Measurements from ENCODE around the gene SCFD2.

The SCFD2 gene

DNA sequence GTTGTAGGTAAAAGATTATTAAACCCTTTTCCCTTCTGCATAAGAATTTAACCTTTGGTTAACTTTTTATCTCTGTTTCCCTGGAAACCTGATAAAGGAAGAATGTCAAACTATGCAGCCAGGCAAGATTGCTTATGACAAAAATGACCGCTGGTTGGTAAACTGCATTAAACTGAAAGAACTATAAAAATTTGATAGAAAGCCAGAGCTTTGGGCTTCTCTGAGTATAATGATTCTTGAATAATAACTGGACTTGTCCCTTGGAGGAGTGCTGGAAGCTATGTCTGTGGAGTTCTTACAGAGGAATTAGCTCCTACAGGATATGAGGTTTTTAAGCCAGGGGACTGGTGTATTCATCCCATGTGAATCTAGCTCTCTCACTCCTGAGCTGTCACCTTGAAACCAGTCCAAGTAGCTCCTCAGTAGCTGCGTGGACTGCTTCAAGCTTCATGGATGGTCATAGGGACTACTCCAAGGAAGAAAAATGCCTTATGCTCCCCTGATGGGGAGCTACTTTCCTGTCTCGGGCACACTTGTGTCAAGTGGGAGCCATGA, 451.7 kb downstream of the SCFD2 start:
- Histone ChIP-seq H3K27ac (ENCODE audit: insufficient read depth in 1 of 2, low read depth in 1 of 2, low read length in 2 of 2, poor library complexity in 1 of 2, severe bottlenecking in 2 of 2) (no peak overlapping the region), H3K4me3 (ENCODE audit: control insufficient read depth in 1 of 7, extremely low read depth in 1 of 7, insufficient read depth in 4 of 7, low read depth in 2 of 7, low read length in 6 of 7) (no peak overlapping the region), H3K27me3 (replicated peaks in 2 of 5; ENCODE audit: control insufficient read depth in 4 of 5, insufficient read depth in 5 of 5, low read length in 4 of 5) (no peaks in the 10 kb centered on the region), H3K4me1 (ENCODE audit: control extremely low read depth in 1 of 4, control insufficient read depth in 4 of 4, insufficient read depth in 4 of 4, low read length in 3 of 4) (peaks cover 0 to 2% (median 0%) of the 10 kb centered on the region in 4 experiments), H3K36me3 (ENCODE audit: control insufficient read depth in 4 of 4, insufficient read depth in 4 of 4, low read length in 3 of 4) (peaks cover 0 to 6% (median 0%) of the 10 kb centered on the region in 4 experiments), H3K9me3 (ENCODE audit: control extremely low read depth in 1 of 5, control insufficient read depth in 4 of 5, insufficient read depth in 2 of 5, low read depth in 1 of 5, low read length in 4 of 5) (no peaks in the 10 kb centered on the region)
- CTCF ChIA-PET = no interaction called here
- DNase-seq = no peak
- POLR2A ChIA-PET = interaction anchor here (0.9 kb wide), 1 partner anchor 332 kb away, joined by 3 read pairs; no protein-coding TSS in a partner anchor
- 93% methylated on average over 2 of the region's 3 CpGs for WGBS (ENCODE audit: insufficient coverage)

DNA sequence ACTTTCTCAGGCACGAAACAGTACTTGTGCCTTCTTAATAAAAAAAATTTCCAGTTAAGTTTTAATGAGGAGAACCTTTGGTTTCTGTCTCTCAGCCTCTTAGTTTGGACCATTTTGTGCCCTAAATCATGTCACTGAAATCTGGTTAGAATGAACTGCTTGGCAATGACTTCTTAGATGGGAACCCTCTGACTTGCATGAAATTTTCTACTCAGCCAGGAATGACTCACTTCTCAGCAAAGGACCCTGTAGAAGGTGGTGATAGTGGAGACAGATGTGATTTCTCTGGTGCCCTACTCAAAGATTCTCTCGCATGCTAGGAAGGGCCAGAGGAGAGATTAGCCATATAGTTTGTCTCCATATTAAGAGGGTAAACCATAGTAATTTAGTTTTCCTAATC, 453.3 kb downstream of the SCFD2 start:
- H3K27ac ChIP-seq (ENCODE audit: insufficient read depth in 1 of 2, low read depth in 1 of 2, low read length in 2 of 2, poor library complexity in 1 of 2, severe bottlenecking in 2 of 2) = no peak overlapping the region
- 100% methylated on average over 1 of the region's 2 CpGs for WGBS (ENCODE audit: insufficient coverage)
- no peak overlapping the region for H3K4me3 ChIP-seq (ENCODE audit: control insufficient read depth in 1 of 7, extremely low read depth in 1 of 7, insufficient read depth in 4 of 7, low read depth in 2 of 7, low read length in 6 of 7)
- ChIA-PET POLR2A (no interaction called here), CTCF (no interaction called here)
- H3K27me3 ChIP-seq (replicated peaks in 2 of 5; ENCODE audit: control insufficient read depth in 4 of 5, insufficient read depth in 5 of 5, low read length in 4 of 5) = no peaks in the 10 kb centered on the region
- peaks cover 0 to 5% (median 0%) of the 10 kb centered on the region in 4 experiments for H3K36me3 ChIP-seq (ENCODE audit: control insufficient read depth in 4 of 4, insufficient read depth in 4 of 4, low read length in 3 of 4)
- no peaks in the 10 kb centered on the region for H3K9me3 ChIP-seq (ENCODE audit: control extremely low read depth in 1 of 5, control insufficient read depth in 4 of 5, insufficient read depth in 2 of 5, low read depth in 1 of 5, low read length in 4 of 5)
- H3K4me1 ChIP-seq (ENCODE audit: control extremely low read depth in 1 of 4, control insufficient read depth in 4 of 4, insufficient read depth in 4 of 4, low read length in 3 of 4) = peaks cover 0 to 2% (median 0%) of the 10 kb centered on the region in 4 experiments
- peak in 2 of 3 donors; percentile 1 to 7 for DNase-seq

DNA sequence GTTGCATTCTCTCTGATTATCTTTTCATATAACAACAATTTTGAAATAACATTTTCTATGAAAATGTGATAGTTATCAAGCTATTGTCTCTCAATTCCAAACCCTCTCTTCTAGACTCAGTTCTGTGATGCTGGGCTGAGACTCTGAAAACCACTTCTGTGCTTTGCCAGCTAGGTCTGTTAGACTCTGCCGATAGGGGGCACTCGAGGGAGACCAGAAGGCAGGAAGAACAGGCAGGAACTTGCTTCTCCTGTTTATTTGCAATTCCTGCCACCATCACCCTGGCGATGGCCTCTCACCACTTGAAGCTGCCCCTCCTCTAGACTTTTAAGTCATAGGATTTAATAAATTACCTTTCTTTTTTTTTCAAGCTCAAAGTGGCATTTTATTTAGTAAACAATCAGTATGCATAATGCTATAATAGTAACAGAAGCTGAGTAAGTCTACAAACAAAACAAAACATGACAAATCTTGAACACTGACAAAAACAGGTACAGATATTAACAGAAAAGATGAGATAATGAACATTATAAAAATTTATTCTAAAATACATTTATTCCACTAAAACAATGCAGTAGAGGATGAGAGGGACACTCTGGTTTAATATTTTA, 454.1 kb downstream of the SCFD2 start:
- Histone ChIP-seq H3K4me3 (ENCODE audit: control insufficient read depth in 1 of 7, extremely low read depth in 1 of 7, insufficient read depth in 4 of 7, low read depth in 2 of 7, low read length in 6 of 7) (no peak overlapping the region), H3K27me3 (replicated peaks in 2 of 5; ENCODE audit: control insufficient read depth in 4 of 5, insufficient read depth in 5 of 5, low read length in 4 of 5) (no peaks in the 10 kb centered on the region), H3K36me3 (ENCODE audit: control insufficient read depth in 4 of 4, insufficient read depth in 4 of 4, low read length in 3 of 4) (peaks cover 0 to 4% (median 0%) of the 10 kb centered on the region in 4 experiments), H3K9me3 (ENCODE audit: control extremely low read depth in 1 of 5, control insufficient read depth in 4 of 5, insufficient read depth in 2 of 5, low read depth in 1 of 5, low read length in 4 of 5) (no peaks in the 10 kb centered on the region), H3K4me1 (ENCODE audit: control extremely low read depth in 1 of 4, control insufficient read depth in 4 of 4, insufficient read depth in 4 of 4, low read length in 3 of 4) (peaks cover 0 to 2% (median 0%) of the 10 kb centered on the region in 4 experiments), H3K27ac (ENCODE audit: insufficient read depth in 1 of 2, low read depth in 1 of 2, low read length in 2 of 2, poor library complexity in 1 of 2, severe bottlenecking in 2 of 2) (no peak overlapping the region)
- ChIA-PET CTCF (interaction anchor here (0.6 to 1.5 kb wide), 3 partner anchors 17 to 289 kb away, joined by 3 to 4 read pairs (median 3); no protein-coding TSS in a partner anchor), POLR2A (no interaction called here)
- peak; percentile 46 to 70 (median 67) for DNase-seq
- WGBS (ENCODE audit: insufficient coverage) = 0% methylated on average over 2 of the region's 3 CpGs

DNA sequence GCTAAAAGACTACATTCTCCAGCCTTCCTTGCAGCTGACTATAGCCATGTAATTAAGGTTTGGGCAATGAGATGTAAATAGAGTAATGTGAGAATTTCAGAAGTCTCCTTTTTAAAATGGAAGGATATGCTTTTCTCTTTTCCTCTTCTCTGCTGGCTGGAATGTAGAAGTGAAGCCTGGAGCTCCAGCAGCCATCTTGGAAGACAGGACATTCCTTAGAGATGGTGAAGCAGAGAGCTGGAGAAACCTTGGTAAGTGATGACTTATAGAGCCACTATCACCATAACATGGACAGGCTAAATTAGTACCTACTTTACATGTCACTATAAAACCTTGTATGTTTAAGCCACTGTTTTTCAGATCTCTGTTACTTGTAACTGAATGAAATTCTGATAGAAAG, 455.7 kb downstream of the SCFD2 start:
- CTCF ChIA-PET = interaction anchor here (1.1 kb wide), 1 partner anchor 19 kb away, joined by 3 read pairs; no protein-coding TSS in a partner anchor
- H3K4me1 ChIP-seq (ENCODE audit: control extremely low read depth in 1 of 4, control insufficient read depth in 4 of 4, insufficient read depth in 4 of 4, low read length in 3 of 4) = peaks cover 0 to 2% (median 0%) of the 10 kb centered on the region in 4 experiments

DNA sequence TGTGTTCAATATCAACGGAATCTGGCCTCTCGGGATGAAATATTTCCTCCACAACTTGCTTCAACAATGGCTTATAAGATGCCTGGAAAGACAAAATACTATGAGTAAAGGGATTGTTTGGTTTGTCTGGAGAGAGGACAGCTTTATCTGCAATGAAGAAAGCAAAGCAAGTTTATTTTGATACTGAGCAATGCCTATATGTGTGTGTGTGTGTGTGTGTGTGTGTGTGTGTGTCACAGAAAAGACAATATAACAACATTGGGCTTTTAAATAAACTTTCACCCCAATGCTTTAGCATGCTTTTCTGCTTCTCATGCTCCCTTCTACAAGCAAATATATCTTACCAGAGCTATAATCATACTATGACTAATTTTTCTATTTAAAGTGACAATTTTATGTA, 458.4 kb downstream of the SCFD2 start:
- no peak for DNase-seq
- Histone ChIP-seq H3K27me3 (replicated peaks in 2 of 5; ENCODE audit: control insufficient read depth in 4 of 5, insufficient read depth in 5 of 5, low read length in 4 of 5) (no peaks in the 10 kb centered on the region), H3K9me3 (ENCODE audit: control extremely low read depth in 1 of 5, control insufficient read depth in 4 of 5, insufficient read depth in 2 of 5, low read depth in 1 of 5, low read length in 4 of 5) (no peaks in the 10 kb centered on the region), H3K4me3 (ENCODE audit: control insufficient read depth in 1 of 7, extremely low read depth in 1 of 7, insufficient read depth in 4 of 7, low read depth in 2 of 7, low read length in 6 of 7) (no peak overlapping the region), H3K36me3 (ENCODE audit: control insufficient read depth in 4 of 4, insufficient read depth in 4 of 4, low read length in 3 of 4) (peaks cover 0 to 8% (median 2%) of the 10 kb centered on the region in 4 experiments), H3K27ac (ENCODE audit: insufficient read depth in 1 of 2, low read depth in 1 of 2, low read length in 2 of 2, poor library complexity in 1 of 2, severe bottlenecking in 2 of 2) (no peak overlapping the region), H3K4me1 (ENCODE audit: control extremely low read depth in 1 of 4, control insufficient read depth in 4 of 4, insufficient read depth in 4 of 4, low read length in 3 of 4) (peaks cover 0 to 2% (median 0%) of the 10 kb centered on the region in 4 experiments)
- ChIA-PET POLR2A (interaction anchor here (0.6 kb wide), 1 partner anchor 18 kb away, joined by 3 read pairs; no protein-coding TSS in a partner anchor), CTCF (no interaction called here)
- 72% methylated on average over 2 of the region's 2 CpGs for WGBS (ENCODE audit: insufficient coverage)

More for the DNA sequence above, 455.7 kb downstream of the SCFD2 start:
- no peak overlapping the region for H3K4me3 ChIP-seq (ENCODE audit: control insufficient read depth in 1 of 7, extremely low read depth in 1 of 7, insufficient read depth in 4 of 7, low read depth in 2 of 7, low read length in 6 of 7)
- H3K27ac ChIP-seq (ENCODE audit: insufficient read depth in 1 of 2, low read depth in 1 of 2, low read length in 2 of 2, poor library complexity in 1 of 2, severe bottlenecking in 2 of 2) = no peak overlapping the region
- no peaks in the 10 kb centered on the region for H3K27me3 ChIP-seq (replicated peaks in 2 of 5; ENCODE audit: control insufficient read depth in 4 of 5, insufficient read depth in 5 of 5, low read length in 4 of 5)
- H3K36me3 ChIP-seq (ENCODE audit: control insufficient read depth in 4 of 4, insufficient read depth in 4 of 4, low read length in 3 of 4) = peaks cover 0 to 8% (median 0%) of the 10 kb centered on the region in 4 experiments
- POLR2A ChIA-PET = no interaction called here
- no peaks in the 10 kb centered on the region for H3K9me3 ChIP-seq (ENCODE audit: control extremely low read depth in 1 of 5, control insufficient read depth in 4 of 5, insufficient read depth in 2 of 5, low read depth in 1 of 5, low read length in 4 of 5)
- no peak for DNase-seq

DNA sequence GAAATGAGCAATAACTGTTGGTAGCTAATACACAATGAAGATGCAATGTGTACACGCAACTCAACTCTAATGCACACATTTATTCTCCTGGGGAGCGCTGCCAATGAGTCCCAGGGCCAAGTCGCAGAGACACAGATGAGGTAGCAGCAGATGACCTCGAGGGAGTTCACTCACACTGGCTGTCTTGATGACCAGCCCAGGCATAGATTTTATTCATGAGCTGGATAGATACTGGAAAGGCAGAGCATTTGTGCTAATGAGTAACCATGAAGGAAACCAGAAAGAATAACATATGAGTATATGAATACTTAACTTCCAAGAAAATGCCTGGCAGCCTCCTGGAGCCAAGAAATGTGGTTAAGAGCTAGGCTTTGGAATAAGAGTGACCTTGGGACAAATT, 461.4 kb downstream of the SCFD2 start:
- Histone ChIP-seq H3K36me3 (ENCODE audit: control insufficient read depth in 4 of 4, insufficient read depth in 4 of 4, low read length in 3 of 4) (peaks cover 0 to 20% (median 9%) of the 10 kb centered on the region in 4 experiments), H3K9me3 (ENCODE audit: control extremely low read depth in 1 of 5, control insufficient read depth in 4 of 5, insufficient read depth in 2 of 5, low read depth in 1 of 5, low read length in 4 of 5) (peaks cover 0 to 14% (median 4%) of the 10 kb centered on the region in 5 experiments), H3K27ac (ENCODE audit: insufficient read depth in 1 of 2, low read depth in 1 of 2, low read length in 2 of 2, poor library complexity in 1 of 2, severe bottlenecking in 2 of 2) (no peak overlapping the region), H3K4me1 (ENCODE audit: control extremely low read depth in 1 of 4, control insufficient read depth in 4 of 4, insufficient read depth in 4 of 4, low read length in 3 of 4) (no peaks in the 10 kb centered on the region), H3K4me3 (ENCODE audit: control insufficient read depth in 1 of 7, extremely low read depth in 1 of 7, insufficient read depth in 4 of 7, low read depth in 2 of 7, low read length in 6 of 7) (no peak overlapping the region), H3K27me3 (replicated peaks in 2 of 5; ENCODE audit: control insufficient read depth in 4 of 5, insufficient read depth in 5 of 5, low read length in 4 of 5) (no peaks in the 10 kb centered on the region)
- POLR2A ChIA-PET = no interaction called here
- DNase-seq = no peak
- CTCF ChIA-PET = no interaction called here
- 98% methylated on average over 4 of the region's 4 CpGs for WGBS (ENCODE audit: insufficient coverage)

DNA sequence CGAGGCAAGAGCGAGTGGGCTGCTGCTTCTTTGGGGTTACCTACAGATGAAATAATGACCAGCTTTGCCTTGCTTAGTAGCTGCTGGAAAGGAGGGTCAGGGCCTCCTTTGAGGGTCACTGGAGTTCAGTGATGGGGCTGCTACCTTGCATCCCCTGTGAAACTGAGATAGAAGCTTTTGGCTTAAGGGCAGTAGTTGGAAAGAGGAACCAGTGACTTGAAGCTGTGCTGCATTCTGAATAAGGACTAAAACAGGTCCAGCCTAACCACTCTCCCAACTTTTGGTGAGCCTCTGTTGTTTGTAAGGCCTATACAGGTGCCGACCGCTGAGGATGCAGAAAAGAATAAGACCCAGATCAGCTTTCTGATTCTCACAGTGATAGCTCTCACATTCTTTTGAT, 462.6 kb downstream of the SCFD2 start:
- no peak overlapping the region for H3K4me3 ChIP-seq (ENCODE audit: control insufficient read depth in 1 of 7, extremely low read depth in 1 of 7, insufficient read depth in 4 of 7, low read depth in 2 of 7, low read length in 6 of 7)
- H3K9me3 ChIP-seq (ENCODE audit: control extremely low read depth in 1 of 5, control insufficient read depth in 4 of 5, insufficient read depth in 2 of 5, low read depth in 1 of 5, low read length in 4 of 5) = peaks cover 0 to 14% (median 4%) of the 10 kb centered on the region in 5 experiments
- 100% methylated on average over 1 of the region's 4 CpGs for WGBS (ENCODE audit: insufficient coverage)
- no peaks in the 10 kb centered on the region for H3K4me1 ChIP-seq (ENCODE audit: control extremely low read depth in 1 of 4, control insufficient read depth in 4 of 4, insufficient read depth in 4 of 4, low read length in 3 of 4)
- no peaks in the 10 kb centered on the region for H3K27me3 ChIP-seq (replicated peaks in 2 of 5; ENCODE audit: control insufficient read depth in 4 of 5, insufficient read depth in 5 of 5, low read length in 4 of 5)
- ChIA-PET CTCF (interaction anchor here (1.0 kb wide), 1 partner anchor 16 kb away, joined by 3 read pairs; no protein-coding TSS in a partner anchor), POLR2A (no interaction called here)
- H3K36me3 ChIP-seq (ENCODE audit: control insufficient read depth in 4 of 4, insufficient read depth in 4 of 4, low read length in 3 of 4) = peaks cover 0 to 20% (median 9%) of the 10 kb centered on the region in 4 experiments
- H3K27ac ChIP-seq (ENCODE audit: insufficient read depth in 1 of 2, low read depth in 1 of 2, low read length in 2 of 2, poor library complexity in 1 of 2, severe bottlenecking in 2 of 2) = no peak overlapping the region
- no peak for DNase-seq

Measured in common myeloid progenitor, CD34-positive (primary cell).